HepG2 (cell line): Measurements from ENCODE around the gene THOC6. TPM values are rescaled to one million over a fixed set of nuclear protein-coding genes. Genes with fewer than 3 reads are reported as not detected.

Experiments used
- BORCS8-MEF2B ChIP-seq: sonication (generic); formaldehyde crosslinking; IDR thresholded peaks from 2 replicates; pipeline ENCODE4 v1.8.0; 2022; ENCODE audit warnings: mild to moderate bottlenecking, missing genetic modification reagents
- FOSL2 ChIP-seq: sonication (generic); formaldehyde crosslinking; IDR thresholded peaks from 2 replicates; pipeline ENCODE4 v1.4.0; 2020; ENCODE audit warnings: missing genetic modification reagents
- HDAC1 ChIP-seq: sonication (generic); formaldehyde crosslinking; IDR thresholded peaks from 2 replicates; pipeline ENCODE4 v1.5.1; 2020; ENCODE audit warnings: mild to moderate bottlenecking, missing genetic modification reagents
- JUND ChIP-seq: sonication (generic); formaldehyde crosslinking; IDR thresholded peaks from 2 replicates; pipeline ENCODE4 v1.8.0; 2022; ENCODE audit warnings: mild to moderate bottlenecking, missing genetic modification reagents
- KLF16 ChIP-seq, 2 experiments: sonication (generic) in 1 of 2; formaldehyde crosslinking in 1 of 2; IDR thresholded peaks; 2 replicates each; pipeline versions ENCODE4 v1.6.1 to v1.8.0; 2016 to 2023; ENCODE audit warnings: missing genetic modification reagents in 2 of 2, missing compliant biosample characterization in 1 of 2
- NAIF1 ChIP-seq: sonication (generic); formaldehyde crosslinking; IDR thresholded peaks from 2 replicates; pipeline ENCODE4 v1.5.0; 2020; ENCODE audit warnings: mild to moderate bottlenecking, missing genetic modification reagents, borderline replicate concordance
- RBFOX2 ChIP-seq: fragments of 200-400 bp; formaldehyde crosslinking; IDR thresholded peaks from 2 replicates; pipeline ENCODE4 v1.6.1; 2017; ENCODE audit warnings: low read depth, mild to moderate bottlenecking, low read length
- RBM22 ChIP-seq: fragments of 200-400 bp; formaldehyde crosslinking; optimal IDR thresholded peaks from 2 replicates; pipeline ENCODE3; 2017; ENCODE audit warnings: mild to moderate bottlenecking, low read length, moderate library complexity
- RFXAP ChIP-seq: sonication (generic); formaldehyde crosslinking; IDR thresholded peaks from 2 replicates; pipeline ENCODE4 v1.4.0; 2020; ENCODE audit warnings: missing genetic modification reagents, borderline replicate concordance
- SIN3B ChIP-seq: fragments of 150-350 bp; IDR thresholded peaks from 2 replicates; pipeline ENCODE4 v1.6.1; 2014; ENCODE audit warnings: low read length
- TCF12 ChIP-seq, 2 experiments: fragments of 450-650 bp in 1 of 2; sonication (generic) in 1 of 2; formaldehyde crosslinking in 1 of 2; IDR thresholded peaks; 2 replicates each; pipeline versions ENCODE4 v1.6.1 to v1.8.0; 2017 to 2022; ENCODE audit warnings: antibody characterized with exemption in 1 of 2, mild to moderate bottlenecking in 1 of 2, missing genetic modification reagents in 1 of 2, moderate library complexity in 1 of 2
- ZBTB4 ChIP-seq: sonication (generic); formaldehyde crosslinking; IDR thresholded peaks from 2 replicates; pipeline ENCODE4 v1.4.0; 2020; ENCODE audit warnings: missing genetic modification reagents, mild to moderate bottlenecking, borderline replicate concordance
- ZNF501 ChIP-seq: sonication (generic); formaldehyde crosslinking; IDR thresholded peaks from 2 replicates; pipeline ENCODE4 v1.5.1; 2020; ENCODE audit warnings: mild to moderate bottlenecking, moderate library complexity, missing genetic modification reagents
- ZNF674 ChIP-seq: sonication (generic); formaldehyde crosslinking; IDR thresholded peaks from 2 replicates; pipeline ENCODE4 v1.5.0; 2020; ENCODE audit warnings: low read depth, mild to moderate bottlenecking, missing genetic modification reagents
- ZNF792 ChIP-seq: IDR thresholded peaks from 2 replicates; pipeline ENCODE4 v1.6.1; 2016
- ZNF841 ChIP-seq: sonication (generic); formaldehyde crosslinking; IDR thresholded peaks from 2 replicates; pipeline ENCODE4 v1.8.1; 2023; ENCODE audit warnings: missing genetic modification reagents, borderline replicate concordance
- polyA plus RNA-seq, 8 experiments: library from polyadenylated mRNA; depleted of rRNA in 3 of 8; stranded (reverse) in 7 of 8; unstranded in 1 of 8; fragments of >200 nt; fragmentation: Illumina TruSeq in 4 of 8; extraction: Trizol in 4 of 8; gene quantifications; 2 replicates each; pipeline versions ENCODE4 v1.2.1 to v1.2.3, GENCODE V29; 2011 to 2016; ENCODE audit warnings: low read depth in 4 of 8, missing spikeins in 1 of 8, mixed read lengths in 1 of 8; ENCODE audit not compliant: insufficient read depth in 1 of 8
- total RNA-seq, 5 experiments: library from RNA; depleted of rRNA; stranded (reverse); fragments of >200 nt; fragmentation: Illumina TruSeq; extraction: Trizol; gene quantifications; 2 replicates each; pipeline ENCODE4 v1.2.3, GENCODE V29; 2016; ENCODE audit warnings: low read depth in 1 of 5
- TF ChIP-seq, protein P1 (sequence below): sonication (generic); formaldehyde crosslinking; IDR thresholded peaks from 2 replicates; pipeline ENCODE4 v1.4.0; 2020; ENCODE audit warnings: missing genetic modification reagents
- TF ChIP-seq, protein P2 (sequence below): sonication (generic); IDR thresholded peaks from 2 replicates; pipeline ENCODE4 v1.6.1; 2016; ENCODE audit warnings: low read depth, borderline replicate concordance
- TF ChIP-seq, protein P3 (sequence below): sonication (generic); formaldehyde crosslinking; IDR thresholded peaks from 2 replicates; pipeline ENCODE4 v1.8.1; 2023; ENCODE audit warnings: mild to moderate bottlenecking, moderate library complexity, missing genetic modification reagents
- TF ChIP-seq, protein P4 (sequence below): sonication (generic); formaldehyde crosslinking; IDR thresholded peaks from 2 replicates; pipeline ENCODE4 v1.4.0; 2020; ENCODE audit warnings: missing genetic modification reagents

The THOC6 gene
- total and polyA plus RNA-seq, 2 of the 13 experiments (the other 11 are each of a cell fraction or from before 2014, with no cell fraction given) = 32.1 to 37.0 TPM

GRCh38 chr16:2980227-2981176 is 43.3 kb upstream of the THOC6 start, which contains the start of gene PKMYT1 (continued):
- TF ChIP-seq RBFOX2 = peak; percentile 98
- peak; percentile 30; the same call in 1 of the 2 replicates for TF ChIP-seq JUND (CRISPR knock-in tag)
- TF ChIP-seq ZBTB4 = no peak
- TF ChIP-seq FOSL2 (CRISPR knock-in tag) = peak; percentile 8; the same call in 1 of the 2 replicates
- TF ChIP-seq, protein P1, sequence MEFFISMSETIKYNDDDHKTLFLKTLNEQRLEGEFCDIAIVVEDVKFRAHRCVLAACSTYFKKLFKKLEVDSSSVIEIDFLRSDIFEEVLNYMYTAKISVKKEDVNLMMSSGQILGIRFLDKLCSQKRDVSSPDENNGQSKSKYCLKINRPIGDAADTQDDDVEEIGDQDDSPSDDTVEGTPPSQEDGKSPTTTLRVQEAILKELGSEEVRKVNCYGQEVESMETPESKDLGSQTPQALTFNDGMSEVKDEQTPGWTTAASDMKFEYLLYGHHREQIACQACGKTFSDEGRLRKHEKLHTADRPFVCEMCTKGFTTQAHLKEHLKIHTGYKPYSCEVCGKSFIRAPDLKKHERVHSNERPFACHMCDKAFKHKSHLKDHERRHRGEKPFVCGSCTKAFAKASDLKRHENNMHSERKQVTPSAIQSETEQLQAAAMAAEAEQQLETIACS (CRISPR knock-in tag) = peak; percentile 96
- peak; percentile 66 for TF ChIP-seq RBM22
- TF ChIP-seq KLF16 (CRISPR knock-in tag; IDR thresholded peaks at IDR 0.05) = peak in 1 of 2 experiments; percentile 10; a peak in 1 of 4 replicates
- no peak for TF ChIP-seq ZNF792 (CRISPR knock-in tag)
- TF ChIP-seq NAIF1 (CRISPR knock-in tag) = peak; percentile 61; the same call in 1 of the 2 replicates
- no peak for TF ChIP-seq ZNF841
- TF ChIP-seq, protein P2, sequence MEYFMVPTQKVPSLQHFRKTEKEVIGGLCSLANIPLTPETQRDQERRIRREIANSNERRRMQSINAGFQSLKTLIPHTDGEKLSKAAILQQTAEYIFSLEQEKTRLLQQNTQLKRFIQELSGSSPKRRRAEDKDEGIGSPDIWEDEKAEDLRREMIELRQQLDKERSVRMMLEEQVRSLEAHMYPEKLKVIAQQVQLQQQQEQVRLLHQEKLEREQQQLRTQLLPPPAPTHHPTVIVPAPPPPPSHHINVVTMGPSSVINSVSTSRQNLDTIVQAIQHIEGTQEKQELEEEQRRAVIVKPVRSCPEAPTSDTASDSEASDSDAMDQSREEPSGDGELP = 0 out of 2 replicates have a peak, but pooled peaks have one; percentile 24
- TF ChIP-seq BORCS8-MEF2B = no peak
- peak; percentile 53; the same call in 1 of the 2 replicates for TF ChIP-seq ZNF501 (CRISPR knock-in tag)
- 0 out of 2 replicates have a peak, but pooled peaks have one; percentile 65 for TF ChIP-seq ZNF674
- peak; percentile 83 for TF ChIP-seq SIN3B
- TF ChIP-seq RFXAP (CRISPR knock-in tag) = 0 out of 2 replicates have a peak, but pooled peaks have one; percentile 32
- TF ChIP-seq, protein P3, sequence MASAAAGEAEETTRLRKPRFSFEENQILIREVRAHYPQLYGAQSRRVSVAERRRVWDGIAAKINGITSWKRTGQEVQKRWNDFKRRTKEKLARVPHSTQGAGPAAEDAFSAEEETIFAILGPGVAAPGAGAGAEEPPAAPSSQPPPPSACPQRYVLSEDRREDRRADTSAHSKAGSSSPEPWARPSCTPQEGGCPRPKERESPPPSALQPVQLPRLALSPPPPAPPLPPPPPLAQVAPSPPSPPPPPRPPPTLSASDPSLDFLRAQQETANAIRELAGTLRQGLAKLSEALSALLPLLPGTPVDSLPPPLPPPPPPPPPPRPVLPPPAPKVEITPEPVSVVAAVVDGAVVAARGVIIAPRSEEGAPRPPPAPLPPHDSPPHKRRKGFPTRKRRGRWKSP (CRISPR knock-in tag) = 0 out of 2 replicates have a peak, but pooled peaks have one; percentile 21
- no peak for TF ChIP-seq TCF12 (IDR thresholded peaks at IDR 0.05)
- 0 out of 2 replicates have a peak, but pooled peaks have one; percentile 6 for TF ChIP-seq TCF12 (CRISPR knock-in tag; IDR thresholded peaks at IDR 0.05)
- TF ChIP-seq HDAC1 = peak; percentile 81; the same call in 1 of the 2 replicates
- TF ChIP-seq, protein P4, sequence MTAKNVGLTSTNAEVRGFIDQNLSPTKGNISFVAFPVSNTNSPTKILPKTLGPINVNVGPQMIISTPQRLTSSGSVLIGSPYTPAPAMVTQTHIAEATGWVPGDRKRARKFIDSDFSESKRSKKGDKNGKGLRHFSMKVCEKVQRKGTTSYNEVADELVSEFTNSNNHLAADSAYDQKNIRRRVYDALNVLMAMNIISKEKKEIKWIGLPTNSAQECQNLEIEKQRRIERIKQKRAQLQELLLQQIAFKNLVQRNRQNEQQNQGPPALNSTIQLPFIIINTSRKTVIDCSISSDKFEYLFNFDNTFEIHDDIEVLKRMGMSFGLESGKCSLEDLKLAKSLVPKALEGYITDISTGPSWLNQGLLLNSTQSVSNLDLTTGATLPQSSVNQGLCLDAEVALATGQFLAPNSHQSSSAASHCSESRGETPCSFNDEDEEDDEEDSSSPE (CRISPR knock-in tag) = peak; percentile 93
